Fibroblast of skin of left quadriceps (primary cell): Measurements from ENCODE around the gene ASTN2.

Experiments used
- DNase-seq, 2 experiments: peaks; one replicate each; pipeline ENCODE4 v3.0.0-alpha.2; 2013; ENCODE audit warnings: low read depth in 2 of 2

Gene ASTN2

GRCh38 chr9:117414906-117415331, at the start of gene ASTN2:
Gene ASTN2 (minus strand): TSS chr9:117415057. CDS start chr9:117414938, 119 bp downstream.
- no peak for DNase-seq

GRCh38 chr9:117462861-117463260, 48.0 kb upstream of the ASTN2 start:
- no peak for DNase-seq

- DNase-seq: no peak
These were observed 46.5 kb upstream of the ASTN2 start for GRCh38 chr9:117461386-117461785.

GRCh38 chr9:117460743-117461142, 45.9 kb upstream of the ASTN2 start:
- no peak for DNase-seq

GRCh38 chr9:117459913-117460312, 45.1 kb upstream of the ASTN2 start:
- DNase-seq: no peak

GRCh38 chr9:117458066-117458465, 43.2 kb upstream of the ASTN2 start:
- no peak for DNase-seq

GRCh38 chr9:117454711-117455110, 39.9 kb upstream of the ASTN2 start:
- DNase-seq: no peak

- no peak for DNase-seq
These were observed 38.9 kb upstream of the ASTN2 start for GRCh38 chr9:117453737-117454136.

- DNase-seq: no peak
These were observed 36.5 kb upstream of the ASTN2 start for GRCh38 chr9:117451311-117451710.

GRCh38 chr9:117448066-117448465, 33.2 kb upstream of the ASTN2 start:
- no peak for DNase-seq

GRCh38 chr9:117445631-117446030, 30.8 kb upstream of the ASTN2 start:
- DNase-seq: no peak

GRCh38 chr9:117444501-117444900, 29.6 kb upstream of the ASTN2 start:
- no peak for DNase-seq

- no peak for DNase-seq
These were observed 22.4 kb upstream of the ASTN2 start for GRCh38 chr9:117437283-117437682.

- no peak for DNase-seq
These were observed 20.9 kb upstream of the ASTN2 start for GRCh38 chr9:117435630-117436261.

GRCh38 chr9:117434566-117434965, 19.7 kb upstream of the ASTN2 start:
- no peak for DNase-seq

- DNase-seq: no peak
These were observed 16.0 kb upstream of the ASTN2 start for GRCh38 chr9:117430813-117431212.

- no peak for DNase-seq
These were observed 12.6 kb upstream of the ASTN2 start for GRCh38 chr9:117427357-117427913.

- no peak for DNase-seq
These were observed 10.7 kb upstream of the ASTN2 start for GRCh38 chr9:117425566-117425965.

GRCh38 chr9:117424291-117424690, 9.4 kb upstream of the ASTN2 start:
- DNase-seq: no peak

GRCh38 chr9:117418111-117418510, 3.3 kb upstream of the ASTN2 start:
- no peak for DNase-seq

- no peak for DNase-seq
These were observed 2.0 kb upstream of the ASTN2 start for GRCh38 chr9:117416856-117417255.

GRCh38 chr9:117415358-117415914, 579 bp upstream of the ASTN2 start:
- DNase-seq: no peak

- DNase-seq: no peak
These were observed 494 bp downstream of the ASTN2 start for GRCh38 chr9:117414220-117414905.
